ENCODE data around the gene PLEKHA5.

The PLEKHA5 gene

DNA sequence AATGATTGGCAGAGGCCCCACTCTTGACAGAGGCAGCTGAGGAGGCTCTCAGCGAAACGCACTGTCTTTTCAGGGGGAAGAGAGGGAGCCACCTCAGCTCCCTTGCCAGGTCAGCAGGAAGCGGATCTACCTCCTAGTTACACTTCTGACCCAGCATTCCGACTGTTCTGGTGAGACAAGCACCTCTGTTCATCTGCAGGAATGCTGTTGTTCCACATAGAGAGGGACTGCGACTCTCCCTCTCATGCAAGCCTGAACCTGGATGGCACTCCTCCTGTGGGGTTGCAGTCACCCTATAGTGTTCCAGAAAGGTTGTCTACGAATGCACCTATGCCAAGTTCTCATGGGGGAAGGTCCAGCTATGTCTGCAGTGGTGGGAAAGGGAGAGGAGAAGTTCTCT, 272.7 kb downstream of the PLEKHA5 start:
- in situ Hi-C loops (cut with MboI; ENCODE audit: low sequenced_read_pairs, unreplicated experiment) = no loop called here
- TF ChIP-seq CTCF (IDR thresholded peaks at IDR 0.05; ENCODE audit: borderline replicate concordance, control extremely low read depth, extremely low read depth, insufficient read depth, missing control alignments) = no peak
- DNase-seq (ENCODE audit: low spot score) = no peak

- in situ Hi-C loops (cut with MboI; ENCODE audit: low sequenced_read_pairs, unreplicated experiment) = no loop called here
- DNase-seq (ENCODE audit: low spot score) = no peak
- TF ChIP-seq CTCF (IDR thresholded peaks at IDR 0.05; ENCODE audit: borderline replicate concordance, control extremely low read depth, extremely low read depth, insufficient read depth, missing control alignments) = no peak
These were observed 273.4 kb downstream of the PLEKHA5 start for GRCh38 chr12:19402743-19403431.

DNA sequence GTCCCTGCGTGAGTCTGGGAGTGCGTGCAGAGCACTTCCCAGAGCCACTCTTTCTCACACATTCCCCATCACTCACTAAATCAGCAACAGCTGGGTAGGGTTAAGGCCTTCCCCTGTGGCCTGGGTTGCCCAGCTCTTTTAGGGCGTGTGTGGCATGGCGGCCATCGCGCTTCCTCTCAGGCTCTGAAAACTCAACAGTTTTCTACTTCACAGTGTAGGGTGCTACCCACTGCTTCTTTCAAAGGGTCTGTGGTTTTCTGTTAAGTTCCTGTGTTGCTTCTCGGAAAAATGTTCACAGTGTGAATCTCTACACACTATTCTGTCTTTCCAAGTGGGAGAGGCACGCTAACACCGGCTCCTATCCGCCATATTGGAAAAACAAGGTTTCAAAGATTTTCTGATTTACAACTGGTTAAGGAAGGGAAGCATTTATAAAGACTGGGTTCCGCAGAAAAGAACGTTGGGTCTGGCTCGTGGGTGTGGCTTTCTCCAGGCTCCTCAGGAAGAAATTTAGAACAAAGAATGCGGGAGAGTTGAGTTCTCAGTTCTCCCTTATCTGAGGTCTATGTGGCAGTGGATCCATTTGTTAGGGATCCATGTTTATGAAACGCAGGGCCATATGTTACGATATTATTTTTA, 274.8 kb downstream of the PLEKHA5 start:
- TF ChIP-seq CTCF (IDR thresholded peaks at IDR 0.05; ENCODE audit: borderline replicate concordance, control extremely low read depth, extremely low read depth, insufficient read depth, missing control alignments) = no peak
- DNase-seq (ENCODE audit: low spot score) = no peak
- in situ Hi-C loops (cut with MboI; ENCODE audit: low sequenced_read_pairs, unreplicated experiment) = no loop called here

GRCh38 chr12:19409376-19409775, 279.8 kb downstream of the PLEKHA5 start:
- in situ Hi-C loops (cut with MboI; ENCODE audit: low sequenced_read_pairs, unreplicated experiment) = no loop called here
- TF ChIP-seq CTCF (IDR thresholded peaks at IDR 0.05; ENCODE audit: borderline replicate concordance, control extremely low read depth, extremely low read depth, insufficient read depth, missing control alignments) = no peak
- no peak for DNase-seq (ENCODE audit: low spot score)

GRCh38 chr12:19410211-19410610, 280.7 kb downstream of the PLEKHA5 start:
- in situ Hi-C loops (cut with MboI; ENCODE audit: low sequenced_read_pairs, unreplicated experiment) = no loop called here
- no peak for TF ChIP-seq CTCF (IDR thresholded peaks at IDR 0.05; ENCODE audit: borderline replicate concordance, control extremely low read depth, extremely low read depth, insufficient read depth, missing control alignments)
- no peak for DNase-seq (ENCODE audit: low spot score)

DNA sequence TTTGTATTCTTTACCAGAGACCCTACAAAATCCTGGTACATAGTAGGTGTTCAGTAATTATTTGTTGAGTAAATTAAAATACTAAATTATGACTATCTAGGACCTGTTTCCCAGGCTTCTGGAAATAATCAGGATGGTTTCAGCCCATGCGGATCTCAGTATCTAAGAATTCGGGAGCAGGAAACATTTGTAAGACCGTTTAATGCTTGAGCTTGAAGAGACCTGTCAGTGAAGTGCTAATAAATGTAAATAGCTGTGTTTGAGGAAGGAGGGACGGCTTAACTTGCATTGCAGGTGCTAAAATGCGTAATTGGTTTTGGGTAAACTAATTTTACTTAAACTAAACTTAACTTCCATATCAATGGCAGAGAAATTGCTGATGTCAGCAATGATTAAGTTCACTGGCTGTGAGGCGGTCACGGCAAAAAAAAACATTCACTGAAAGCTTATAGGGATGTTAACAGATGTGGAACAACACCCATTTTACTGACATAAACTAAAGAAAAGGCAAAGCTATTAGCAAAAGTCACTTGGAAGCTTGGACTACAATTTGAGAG, 281.2 kb downstream of the PLEKHA5 start:
- no peak for DNase-seq (ENCODE audit: low spot score)
- in situ Hi-C loops (cut with MboI; ENCODE audit: low sequenced_read_pairs, unreplicated experiment) = no loop called here
- no peak for TF ChIP-seq CTCF (IDR thresholded peaks at IDR 0.05; ENCODE audit: borderline replicate concordance, control extremely low read depth, extremely low read depth, insufficient read depth, missing control alignments)
